GM12891 (cell line): ENCODE data around the gene ETHE1.

Source experiments
- PAX5 ChIP-seq: IDR thresholded peaks from 2 replicates; pipeline ENCODE4 v1.6.1; 2011; ENCODE audit warnings: low read length, moderate library complexity, mild to moderate bottlenecking; ENCODE audit not compliant: insufficient read depth, severe bottlenecking
- POLR2A ChIP-seq: IDR thresholded peaks from 2 replicates; pipeline ENCODE4 v1.6.1; 2011; ENCODE audit warnings: low read depth, low read length, control low read depth
- POLR2AphosphoS5 ChIP-seq: IDR thresholded peaks from 2 replicates; pipeline ENCODE4 v1.6.1; 2011; ENCODE audit warnings: low read depth, low read length, control low read depth
- POU2F2 ChIP-seq: IDR thresholded peaks from 2 replicates; pipeline ENCODE4 v1.6.1; 2011; ENCODE audit warnings: low read depth, mild to moderate bottlenecking, control low read depth, low read length, moderate library complexity
- SPI1 ChIP-seq: IDR thresholded peaks from 2 replicates; pipeline ENCODE4 v1.6.1; 2011; ENCODE audit warnings: low read depth, low read length, control low read depth
- TAF1 ChIP-seq: IDR thresholded peaks from 2 replicates; pipeline ENCODE4 v1.6.1; 2011; ENCODE audit warnings: low read depth, low read length, control low read depth

- TF ChIP-seq POLR2A (no peak), POU2F2 (no peak), TAF1 (no peak), POLR2AphosphoS5 (no peak), PAX5 (no peak), SPI1 (no peak)
Measured at GRCh38 chr19:43498233-43498842, 28.7 kb downstream of the ETHE1 start.
